ENCODE results near the gene OTX1. TPM values are rescaled to one million over a fixed set of nuclear protein-coding genes. Genes with fewer than 3 reads are reported as not detected.

Gene OTX1
- total RNA-seq, 1 experiment from 2014 or later, result 13.1 TPM

- Histone ChIP-seq H3K36me3 (ENCODE audit: control insufficient read depth in 1 of 2, insufficient read depth in 2 of 2, low read length in 2 of 2) (peaks cover 4 to 10% of the 10 kb centered on the region in 2 experiments; a peak in 2 of 4 replicates), H2AFZ (ENCODE audit: low read depth, low read length, poor library complexity, severe bottlenecking) (no peak overlapping the region), H3K9ac (ENCODE audit: low read length) (no peak overlapping the region), H3K4me3 (replicated peaks in 1 of 2; ENCODE audit: low read depth in 1 of 2, low read length in 2 of 2) (no peak overlapping the region), H3K79me2 (ENCODE audit: insufficient read depth, low read length) (no peaks in the 10 kb centered on the region), H3K27me3 (ENCODE audit: insufficient read depth, low read length) (no peaks in the 10 kb centered on the region), H3K4me1 (ENCODE audit: control insufficient read depth in 1 of 2, insufficient read depth in 2 of 2, low read length in 2 of 2) (no peaks in the 10 kb centered on the region), H3K4me2 (ENCODE audit: low read length) (no peak overlapping the region), H3K9me3 (ENCODE audit: control insufficient read depth in 1 of 2, insufficient read depth in 1 of 2, low read depth in 1 of 2, low read length in 2 of 2) (no peaks in the 10 kb centered on the region), H4K20me1 (ENCODE audit: insufficient read depth) (no peaks in the 10 kb centered on the region), H3K27ac (ENCODE audit: low read depth, low read length) (no peak overlapping the region), H3K9me2 (ENCODE audit: insufficient read depth) (no peaks in the 10 kb centered on the region)
- CTCF ChIA-PET, result no interaction called here
- DNase-seq (ENCODE audit: low read depth, low spot score) (no peak), ATAC-seq (no peak)
- BruUV-seq (replicated peaks), result no TSS peak
- intact Hi-C loops (cut with micrococcal nuclease), result no loop called here
- POLR2A ChIA-PET, result no interaction called here
- RAD21 ChIA-PET (ENCODE audit: low non-redundant PET in 1 of 2, low total read pairs in 2 of 2, uncharacterized antibody in 2 of 2, unreplicated experiment in 2 of 2), result no interaction called here
- TF ChIP-seq ELF1 (IDR thresholded peaks at IDR 0.05; ENCODE audit: borderline replicate concordance, low read depth) (no peak), SIN3A (IDR thresholded peaks at IDR 0.05; ENCODE audit: low read depth) (no peak)
- TF ChIP-seq, protein P1, sequence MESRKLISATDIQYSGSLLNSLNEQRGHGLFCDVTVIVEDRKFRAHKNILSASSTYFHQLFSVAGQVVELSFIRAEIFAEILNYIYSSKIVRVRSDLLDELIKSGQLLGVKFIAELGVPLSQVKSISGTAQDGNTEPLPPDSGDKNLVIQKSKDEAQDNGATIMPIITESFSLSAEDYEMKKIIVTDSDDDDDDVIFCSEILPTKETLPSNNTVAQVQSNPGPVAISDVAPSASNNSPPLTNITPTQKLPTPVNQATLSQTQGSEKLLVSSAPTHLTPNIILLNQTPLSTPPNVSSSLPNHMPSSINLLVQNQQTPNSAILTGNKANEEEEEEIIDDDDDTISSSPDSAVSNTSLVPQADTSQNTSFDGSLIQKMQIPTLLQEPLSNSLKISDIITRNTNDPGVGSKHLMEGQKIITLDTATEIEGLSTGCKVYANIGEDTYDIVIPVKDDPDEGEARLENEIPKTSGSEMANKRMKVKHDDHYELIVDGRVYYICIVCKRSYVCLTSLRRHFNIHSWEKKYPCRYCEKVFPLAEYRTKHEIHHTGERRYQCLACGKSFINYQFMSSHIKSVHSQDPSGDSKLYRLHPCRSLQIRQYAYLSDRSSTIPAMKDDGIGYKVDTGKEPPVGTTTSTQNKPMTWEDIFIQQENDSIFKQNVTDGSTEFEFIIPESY (IDR thresholded peaks at IDR 0.05; ENCODE audit: extremely low read depth, insufficient replicate concordance, low read length), result no peak
These were observed 47.3 kb upstream of the OTX1 start for GRCh38 chr2:63003351-63003750.

GRCh38 chr2:63007813-63008458, 42.7 kb upstream of the OTX1 start:
- ChIA-PET RAD21 (ENCODE audit: low non-redundant PET in 1 of 2, low total read pairs in 2 of 2, uncharacterized antibody in 2 of 2, unreplicated experiment in 2 of 2) (no interaction called here), POLR2A (no interaction called here), CTCF (no interaction called here)
- Histone ChIP-seq H3K4me2 (ENCODE audit: low read length) (no peak overlapping the region), H3K4me1 (ENCODE audit: control insufficient read depth in 1 of 2, insufficient read depth in 2 of 2, low read length in 2 of 2) (no peaks in the 10 kb centered on the region), H3K9me3 (ENCODE audit: control insufficient read depth in 1 of 2, insufficient read depth in 1 of 2, low read depth in 1 of 2, low read length in 2 of 2) (no peaks in the 10 kb centered on the region), H3K27ac (ENCODE audit: low read depth, low read length) (no peak overlapping the region), H3K36me3 (ENCODE audit: control insufficient read depth in 1 of 2, insufficient read depth in 2 of 2, low read length in 2 of 2) (0 out of 4 replicates have a peak, but pooled peaks cover 0 to 4% of the 10 kb centered on the region in 2 experiments), H3K4me3 (replicated peaks in 1 of 2; ENCODE audit: low read depth in 1 of 2, low read length in 2 of 2) (no peak overlapping the region), H2AFZ (ENCODE audit: low read depth, low read length, poor library complexity, severe bottlenecking) (no peak overlapping the region), H3K9ac (ENCODE audit: low read length) (no peak overlapping the region), H3K27me3 (ENCODE audit: insufficient read depth, low read length) (no peaks in the 10 kb centered on the region), H3K9me2 (ENCODE audit: insufficient read depth) (no peaks in the 10 kb centered on the region), H4K20me1 (ENCODE audit: insufficient read depth) (no peaks in the 10 kb centered on the region), H3K79me2 (ENCODE audit: insufficient read depth, low read length) (no peaks in the 10 kb centered on the region)
- TF ChIP-seq, protein P2, sequence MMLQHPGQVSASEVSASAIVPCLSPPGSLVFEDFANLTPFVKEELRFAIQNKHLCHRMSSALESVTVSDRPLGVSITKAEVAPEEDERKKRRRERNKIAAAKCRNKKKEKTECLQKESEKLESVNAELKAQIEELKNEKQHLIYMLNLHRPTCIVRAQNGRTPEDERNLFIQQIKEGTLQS (IDR thresholded peaks at IDR 0.05), result no peak
- TF ChIP-seq TCF7L2 (IDR thresholded peaks at IDR 0.05; ENCODE audit: borderline replicate concordance, extremely low read depth, insufficient read depth, insufficient read length), result no peak
- no peak for TF ChIP-seq CBX3 (IDR thresholded peaks at IDR 0.05; ENCODE audit: low read depth)
- no peak for TF ChIP-seq SRF (IDR thresholded peaks at IDR 0.05; ENCODE audit: low read depth)
- TF ChIP-seq, protein P3, sequence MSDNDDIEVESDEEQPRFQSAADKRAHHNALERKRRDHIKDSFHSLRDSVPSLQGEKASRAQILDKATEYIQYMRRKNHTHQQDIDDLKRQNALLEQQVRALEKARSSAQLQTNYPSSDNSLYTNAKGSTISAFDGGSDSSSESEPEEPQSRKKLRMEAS (IDR thresholded peaks at IDR 0.05), result no peak
- no peak for TF ChIP-seq ELF1 (IDR thresholded peaks at IDR 0.05; ENCODE audit: borderline replicate concordance, low read depth)
- no peak for TF ChIP-seq REST (IDR thresholded peaks at IDR 0.05; ENCODE audit: low read depth)
- DNase-seq (ENCODE audit: low read depth, low spot score) (no peak), ATAC-seq (no peak)
- intact Hi-C loops (cut with micrococcal nuclease), result no loop called here
- no TSS peak for BruUV-seq (replicated peaks)
